ENCODE measurements around the gene ARHGEF10L.

ARHGEF10L gene

DNA sequence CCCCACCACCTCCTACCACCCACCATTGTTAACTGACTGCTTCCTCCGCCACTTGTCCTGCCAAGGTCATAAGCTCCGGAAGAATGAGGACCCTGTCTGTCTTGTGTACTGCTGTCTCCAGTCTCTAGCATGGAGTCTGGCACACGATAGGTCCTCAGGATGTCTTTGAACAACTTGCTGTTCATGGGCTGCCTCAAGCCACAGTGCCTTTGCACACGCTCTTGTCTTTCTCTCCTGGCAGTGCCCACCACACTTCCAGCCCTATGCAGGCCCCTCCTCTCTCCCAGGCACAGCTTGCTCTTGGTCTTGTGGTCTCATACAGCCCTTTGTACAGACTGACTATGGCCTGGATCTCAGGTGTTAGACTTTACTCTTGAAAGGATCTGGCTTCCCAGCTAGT is 97.6 kb downstream of the ARHGEF10L start:
- no peak for DNase-seq

DNA sequence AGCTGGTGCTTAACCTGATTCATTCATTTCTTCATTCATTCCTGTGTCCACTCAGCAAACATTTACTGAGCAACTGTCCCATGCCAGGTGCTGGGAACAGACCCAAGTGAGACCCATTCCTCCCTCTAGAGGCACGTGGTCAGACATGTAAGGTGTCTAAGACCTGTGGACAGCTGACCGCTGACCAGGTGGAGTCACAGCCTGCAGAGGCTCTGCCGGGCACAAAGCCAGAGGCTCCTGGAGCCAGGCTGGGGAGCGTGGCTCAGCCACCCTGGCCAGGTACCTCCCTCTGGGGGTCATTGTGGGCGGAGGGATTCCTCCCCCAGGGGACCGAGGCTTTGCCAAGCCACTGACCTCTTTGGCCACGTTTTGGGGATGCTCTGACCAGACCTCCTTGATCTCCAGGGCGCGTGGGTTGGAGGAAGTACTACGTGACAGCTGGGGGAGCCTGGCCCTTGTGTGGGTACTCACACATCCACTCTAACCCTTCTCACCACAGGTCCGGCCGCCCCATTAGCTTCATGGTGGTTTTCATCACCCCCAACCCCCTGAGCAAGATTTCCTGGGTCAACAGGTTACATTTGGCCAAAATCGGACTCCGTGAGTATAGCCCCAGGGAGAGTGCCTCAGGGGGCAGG is 100.3 kb downstream of the ARHGEF10L start:
- DNase-seq = no peak

DNA sequence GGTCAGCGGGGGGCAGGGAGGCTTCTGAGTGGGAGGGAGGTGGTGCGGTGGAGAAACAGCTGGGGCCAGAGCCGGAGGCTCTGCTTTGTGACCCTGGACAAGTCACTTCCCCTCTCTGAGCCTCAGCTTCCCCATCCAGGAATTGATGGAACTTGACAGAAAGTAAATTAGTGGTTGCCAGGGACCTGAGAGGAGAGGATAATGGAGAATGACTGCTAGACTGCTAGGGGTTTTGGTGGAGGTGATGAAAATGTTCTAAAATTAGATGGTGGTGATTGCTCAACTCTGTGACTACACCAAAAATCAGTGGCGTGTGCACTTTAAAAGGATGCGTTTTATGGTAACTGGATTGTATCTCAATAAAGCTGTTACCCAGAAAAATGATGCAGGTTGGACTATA is 100.9 kb downstream of the ARHGEF10L start:
- DNase-seq = no peak

DNA sequence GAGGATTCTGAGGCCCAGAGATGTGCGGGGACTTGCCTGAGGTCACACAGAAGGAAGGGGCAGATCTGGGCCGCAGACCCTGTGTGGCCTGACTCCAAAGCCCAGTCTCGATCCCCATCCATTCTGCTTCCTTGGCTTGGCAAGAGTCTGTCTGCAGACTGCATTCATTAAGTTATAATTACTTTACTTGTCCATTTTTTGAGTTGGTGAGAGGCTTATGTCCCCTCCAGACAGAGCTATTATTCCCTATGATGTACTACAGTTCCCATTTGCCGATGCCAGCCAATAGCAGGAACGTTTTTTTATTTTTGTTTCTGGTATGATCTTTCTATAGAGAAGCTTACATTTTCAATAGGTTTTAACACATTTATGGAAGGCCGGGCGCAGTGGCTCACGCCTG is 101.5 kb downstream of the ARHGEF10L start:
- no peak for DNase-seq

DNA sequence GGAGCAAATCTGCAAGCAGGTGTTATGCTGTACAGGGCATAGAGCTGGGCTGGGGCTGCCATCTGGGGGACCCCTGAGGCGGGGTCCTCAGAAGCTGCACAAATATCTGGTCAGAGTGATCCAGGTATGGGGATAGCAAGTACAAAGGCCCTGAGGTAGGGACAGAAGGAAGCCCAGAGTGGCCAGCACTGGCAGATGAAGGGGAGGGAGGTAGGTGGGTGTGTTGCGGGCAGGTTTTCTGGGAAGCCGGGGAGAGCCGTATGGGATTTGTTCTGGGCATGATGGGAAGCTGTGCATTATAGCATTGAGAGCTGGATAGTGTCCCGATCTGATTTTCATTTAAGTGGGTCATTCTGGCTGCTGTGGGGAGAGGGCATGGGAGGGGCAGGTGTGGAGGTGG is 102.7 kb downstream of the ARHGEF10L start:
- no peak for DNase-seq

DNA sequence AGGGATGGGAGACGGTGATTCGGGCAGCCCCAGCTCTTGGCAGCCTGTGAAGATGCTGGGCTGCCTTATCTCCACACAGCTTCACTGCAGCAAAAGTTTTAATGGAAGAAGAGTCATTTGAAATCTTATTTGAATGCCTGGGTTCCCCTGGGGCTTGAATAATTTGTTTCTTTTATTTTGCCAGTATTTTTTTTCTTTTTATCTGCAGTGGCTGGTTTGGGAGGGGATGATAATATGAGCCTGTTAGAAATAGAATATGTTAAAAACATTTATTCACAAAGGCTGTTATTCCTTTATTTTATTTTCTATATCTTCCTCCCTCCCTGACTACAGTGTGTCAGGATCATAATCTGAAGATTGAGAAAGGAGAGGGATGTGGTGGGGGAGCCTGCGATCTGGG is 103.4 kb downstream of the ARHGEF10L start:
- no peak for DNase-seq

DNA sequence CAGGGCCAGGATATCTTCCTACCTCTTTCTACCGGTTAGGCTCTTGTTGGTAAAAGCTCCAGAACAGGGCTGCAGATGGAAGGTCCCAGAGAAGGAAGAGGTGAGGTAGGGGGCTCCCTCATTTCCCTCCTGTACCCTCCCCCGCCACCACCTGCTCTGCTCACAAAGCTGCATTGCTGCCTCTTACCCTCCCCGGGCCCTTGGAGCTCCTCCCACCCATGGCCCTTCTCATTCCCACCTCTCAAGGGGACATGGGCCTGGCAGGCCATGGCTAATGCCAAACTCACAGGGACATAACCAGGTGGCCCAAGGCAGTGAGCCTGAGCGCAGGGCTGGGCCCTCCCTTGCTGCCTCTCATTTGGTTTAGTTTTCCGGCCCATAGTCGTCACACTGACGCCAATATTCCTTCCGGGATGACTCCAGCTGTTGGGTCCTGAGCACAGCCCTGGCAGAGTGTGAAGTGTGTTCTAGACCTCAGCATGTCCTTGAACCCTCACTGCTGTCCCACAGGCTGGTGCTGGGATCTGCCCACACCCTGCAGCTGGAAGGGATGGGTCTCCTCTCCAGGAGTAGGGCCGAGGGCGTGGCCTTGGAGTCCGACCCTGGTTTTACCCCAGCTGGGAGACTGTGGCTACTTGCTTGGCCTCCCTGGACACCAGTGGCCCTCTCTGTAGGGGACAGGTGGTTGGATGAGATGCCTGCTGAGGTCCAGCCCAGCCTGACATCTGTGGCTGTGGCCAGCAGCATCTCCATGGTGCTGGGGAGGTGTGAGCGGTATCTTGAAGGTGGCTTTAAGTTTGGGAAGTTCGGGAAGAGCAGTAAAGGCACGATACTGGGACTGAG is 104.6 kb downstream of the ARHGEF10L start:
- DNase-seq = no peak

DNA sequence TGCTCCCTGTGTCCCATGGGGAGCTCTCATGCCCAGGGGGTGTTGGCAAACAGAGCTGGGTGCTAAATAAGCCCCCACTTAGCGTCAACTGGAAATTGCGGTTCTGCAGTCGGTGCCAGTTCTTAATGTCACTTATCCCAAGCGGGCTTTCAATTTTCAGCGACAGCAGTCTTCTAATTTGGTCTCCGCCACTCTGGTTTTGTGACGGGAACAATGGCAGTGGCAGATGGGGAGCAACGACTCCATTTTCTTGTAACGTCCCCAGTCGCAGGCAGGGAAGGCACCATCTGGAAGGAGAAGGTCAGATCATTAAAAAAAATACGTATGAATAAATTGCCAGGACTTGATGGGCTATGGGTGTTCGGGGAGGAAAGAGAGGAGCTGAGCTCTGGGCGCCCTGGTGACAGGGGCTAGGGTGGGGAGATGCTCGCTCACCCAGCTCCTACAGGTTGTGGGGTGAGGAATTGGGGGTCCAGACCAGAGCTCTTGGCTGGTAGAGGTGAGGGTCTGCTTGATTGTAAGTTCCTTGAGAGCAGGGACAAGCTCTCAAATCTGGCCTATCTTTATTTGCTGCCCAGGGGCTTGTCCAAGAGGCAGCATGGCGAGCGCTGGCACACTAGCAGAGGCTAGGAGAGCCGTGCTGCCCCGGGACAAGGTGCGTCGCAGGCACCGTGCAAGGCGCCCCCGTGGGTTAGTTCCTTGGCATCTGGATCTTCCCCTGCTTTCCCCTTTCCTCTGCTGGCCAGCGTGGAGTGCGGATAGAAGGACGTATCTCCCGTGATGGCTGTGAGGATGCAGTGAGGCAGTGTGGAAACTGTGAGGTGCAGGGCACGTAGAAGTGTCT is 105.8 kb downstream of the ARHGEF10L start:
- no peak for DNase-seq

DNA sequence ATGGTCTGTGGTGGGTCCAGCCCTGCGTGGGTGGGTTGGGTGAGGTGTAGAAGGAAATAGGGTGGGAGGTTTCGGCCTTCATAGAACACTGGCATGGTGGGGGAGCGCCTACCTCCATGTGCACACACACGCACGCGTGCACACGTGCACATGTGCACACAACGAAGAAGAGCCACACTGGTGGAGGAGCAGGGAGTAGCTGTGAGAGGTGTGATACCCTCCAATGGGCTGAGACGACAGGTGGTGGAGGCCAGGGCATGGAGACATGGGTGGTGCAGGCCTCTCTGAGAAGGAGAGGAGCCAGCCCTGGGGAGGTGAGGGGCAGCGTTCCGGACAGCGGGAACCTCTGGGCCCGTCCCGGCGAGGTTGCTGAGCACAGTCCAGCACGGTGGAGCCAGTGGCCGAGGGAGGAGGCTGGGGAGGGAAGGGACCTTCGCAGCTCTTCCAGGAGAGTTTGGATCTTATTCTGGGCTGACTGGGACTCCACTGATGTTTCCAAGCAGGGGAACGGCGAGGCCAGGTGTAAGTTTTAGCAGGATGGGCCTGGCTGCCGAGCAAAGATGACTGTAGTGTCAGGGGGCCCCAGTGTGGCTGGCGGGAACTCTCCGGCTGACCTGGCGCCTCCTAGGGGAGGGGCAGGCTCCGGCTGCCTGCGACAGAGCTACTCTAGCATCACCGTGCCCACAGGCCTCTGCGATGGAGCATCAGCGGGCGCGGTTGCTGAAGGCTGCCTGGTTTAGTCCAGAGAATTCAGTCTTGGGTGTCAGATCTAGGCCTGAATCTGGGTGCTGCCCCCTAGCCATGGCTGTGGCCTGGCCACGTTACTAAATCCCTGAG is 107.2 kb downstream of the ARHGEF10L start:
- no peak for DNase-seq

DNA sequence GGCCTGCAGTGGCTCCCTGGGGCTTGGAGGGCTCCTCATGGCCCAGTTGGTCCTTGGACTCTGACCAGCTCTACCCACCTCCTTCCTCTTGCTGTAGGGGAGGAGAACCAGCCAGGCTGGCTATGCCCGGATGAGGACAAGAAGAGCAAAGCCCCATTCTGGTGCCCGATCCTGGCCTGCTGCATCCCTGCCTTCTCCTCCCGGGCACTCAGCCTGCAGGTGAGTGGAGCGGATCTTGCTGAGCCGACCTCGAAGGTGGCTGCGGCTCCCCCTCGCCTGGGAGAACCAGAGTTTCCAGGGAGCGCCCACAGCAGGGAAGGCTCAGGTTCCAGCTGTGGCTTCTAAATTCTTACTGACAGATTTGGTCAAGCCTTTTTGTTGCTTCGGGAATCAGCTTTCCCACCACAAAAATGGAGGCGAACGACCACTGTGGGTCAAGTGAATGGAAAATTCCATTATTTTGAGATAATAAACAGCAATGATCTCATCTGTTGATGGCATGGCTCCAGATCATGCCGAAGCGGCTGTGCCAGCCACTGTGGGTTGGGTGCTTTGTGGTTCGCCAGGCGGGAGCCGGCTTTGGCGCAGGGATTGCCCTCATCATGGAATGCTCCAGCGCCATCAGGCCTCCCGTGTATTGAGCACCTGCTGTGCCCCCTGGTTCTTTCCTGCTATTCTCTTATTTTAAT is 109.1 kb downstream of the ARHGEF10L start:
- no peak for DNase-seq

DNA sequence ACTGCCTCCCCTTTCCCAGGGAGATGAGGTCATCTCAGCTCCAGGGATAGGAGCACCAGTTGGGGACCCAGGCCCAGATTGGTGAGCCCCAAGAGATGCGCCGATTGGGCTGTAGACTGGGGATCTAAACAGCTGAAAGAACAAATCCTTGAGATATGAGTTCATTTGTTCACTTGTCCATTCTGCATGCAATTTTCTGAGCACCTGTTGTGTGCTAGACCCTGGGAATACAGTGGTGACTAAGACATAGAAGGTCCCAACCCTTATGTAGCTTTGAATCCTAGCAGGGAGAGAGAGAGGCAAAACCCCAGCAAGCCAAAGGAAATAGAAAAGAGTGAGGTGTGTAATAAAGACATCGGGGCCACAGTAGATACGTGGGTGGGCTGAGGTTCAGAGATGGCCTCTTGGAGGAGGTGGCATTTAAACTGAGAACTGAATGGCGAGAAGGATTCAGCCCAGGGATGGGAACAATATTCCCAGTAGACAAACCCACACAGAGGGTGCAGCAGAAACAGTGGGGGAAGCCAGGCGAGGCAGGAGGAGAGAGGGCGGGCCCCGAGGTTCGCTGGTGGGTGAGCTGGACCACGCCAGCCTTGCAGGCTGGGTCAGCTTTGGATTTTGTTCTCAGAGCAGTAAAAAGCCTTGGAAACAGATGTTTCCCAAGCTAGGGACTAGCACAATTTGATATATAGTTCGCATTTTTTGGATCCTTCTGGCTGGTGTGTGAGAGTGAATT is 110.0 kb downstream of the ARHGEF10L start:
- DNase-seq = no peak

DNA sequence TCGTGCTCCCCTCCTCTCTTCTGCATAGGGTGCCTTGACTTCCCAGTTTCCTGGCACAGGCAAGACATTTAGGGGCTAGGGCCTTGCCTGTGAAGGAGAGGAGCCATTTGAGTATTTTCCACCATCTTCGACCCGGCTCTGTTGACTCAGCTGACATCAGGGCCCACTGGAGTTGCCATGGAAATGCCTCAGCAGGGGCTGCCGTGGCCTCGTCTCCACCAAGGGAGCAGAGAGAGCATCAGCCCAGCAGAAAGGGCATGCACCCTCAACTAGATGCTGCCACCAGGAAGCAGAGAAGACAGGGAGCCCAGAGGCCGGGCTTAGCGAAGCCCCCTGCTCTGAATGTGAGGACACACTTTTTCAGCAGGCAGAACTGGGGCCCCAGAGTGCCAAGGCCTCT is 113.8 kb downstream of the ARHGEF10L start:
- no peak for DNase-seq

DNA sequence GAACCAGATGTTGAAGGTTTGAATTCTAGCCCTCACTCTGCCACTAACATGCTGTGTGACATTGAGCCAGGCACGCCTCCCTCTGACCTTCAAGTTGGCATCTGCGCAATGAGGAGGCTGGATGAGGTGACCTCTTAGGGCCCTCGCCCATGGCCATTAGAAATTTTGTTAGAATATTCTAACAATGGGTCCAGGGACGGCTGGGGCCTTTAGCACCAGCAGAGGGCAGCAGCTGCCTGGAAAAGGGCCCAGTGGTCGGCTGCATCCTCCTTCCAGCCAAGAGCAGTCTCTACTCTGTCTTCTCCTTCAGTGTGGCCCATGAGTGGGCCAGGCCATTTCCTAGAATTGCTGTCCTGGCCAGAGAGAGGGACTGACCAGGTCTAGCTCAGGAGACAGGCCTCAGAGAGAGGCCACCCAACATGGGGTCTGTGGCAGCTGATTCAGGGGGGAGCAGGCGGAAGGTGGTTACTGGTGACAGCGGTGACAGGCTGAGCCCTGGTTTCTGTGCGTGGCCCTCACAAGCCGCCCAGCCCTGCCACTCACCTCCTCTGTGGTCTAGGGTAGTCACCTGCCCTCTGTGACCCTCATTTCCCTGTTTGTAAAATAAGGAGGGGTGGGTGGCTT is 114.3 kb downstream of the ARHGEF10L start:
- DNase-seq = peak; percentile 30

DNA sequence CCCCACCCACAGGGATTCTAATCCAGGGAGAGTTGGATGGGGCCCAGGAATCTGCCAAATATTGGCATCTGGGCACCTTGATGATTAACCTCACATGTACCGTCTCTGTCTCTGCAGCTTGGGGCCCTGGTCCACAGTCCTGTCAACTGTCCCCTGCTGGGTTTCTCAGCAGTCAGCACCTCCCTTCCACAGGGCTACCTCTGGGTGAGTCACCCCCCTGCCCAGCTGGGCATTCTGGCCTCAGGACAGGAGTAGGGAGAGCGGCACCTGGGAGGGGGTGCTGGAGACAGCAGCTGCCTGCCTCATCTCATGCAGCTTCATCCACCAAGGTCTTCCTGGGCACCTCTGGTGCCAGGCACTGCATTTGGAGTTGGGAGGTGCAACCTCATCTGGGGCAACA is 115.0 kb downstream of the ARHGEF10L start:
- DNase-seq = no peak

DNA sequence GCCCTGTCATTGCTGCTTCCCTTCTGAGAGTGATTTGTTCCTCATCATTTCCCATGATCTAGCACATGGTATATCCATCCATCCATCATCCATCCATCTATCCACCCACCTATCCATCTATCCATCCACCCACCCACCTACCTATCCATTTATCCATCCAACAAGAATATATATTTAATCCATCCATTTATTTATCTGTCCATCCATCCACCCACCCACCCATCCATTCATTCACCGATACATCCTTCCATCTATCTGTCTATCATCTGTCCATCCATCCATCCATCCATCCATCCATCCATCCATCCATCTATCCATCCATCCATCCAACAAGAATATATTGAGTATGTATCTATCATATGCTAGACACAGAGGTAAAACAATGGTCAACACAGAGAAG is 115.7 kb downstream of the ARHGEF10L start:
- DNase-seq = no peak

DNA sequence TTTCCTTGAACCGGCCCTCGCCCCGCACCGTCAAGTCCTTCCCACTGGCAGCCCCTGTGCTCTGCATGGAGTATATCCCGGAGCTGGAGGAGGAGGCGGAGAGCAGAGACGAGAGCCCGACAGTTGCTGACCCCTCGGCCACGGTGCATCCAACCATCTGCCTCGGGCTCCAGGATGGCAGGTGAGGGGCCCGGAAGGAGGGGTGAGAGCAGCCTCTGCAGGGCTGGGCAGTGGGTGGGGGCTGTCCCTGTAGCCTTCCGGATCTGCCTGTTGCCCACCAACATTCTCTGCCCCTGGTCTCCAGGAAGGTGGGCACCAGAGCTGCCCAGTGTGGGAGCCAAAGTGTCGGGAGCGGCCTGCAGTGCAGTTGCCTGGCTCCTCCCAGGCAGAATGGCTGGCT is 116.4 kb downstream of the ARHGEF10L start:
- no peak for DNase-seq

DNA sequence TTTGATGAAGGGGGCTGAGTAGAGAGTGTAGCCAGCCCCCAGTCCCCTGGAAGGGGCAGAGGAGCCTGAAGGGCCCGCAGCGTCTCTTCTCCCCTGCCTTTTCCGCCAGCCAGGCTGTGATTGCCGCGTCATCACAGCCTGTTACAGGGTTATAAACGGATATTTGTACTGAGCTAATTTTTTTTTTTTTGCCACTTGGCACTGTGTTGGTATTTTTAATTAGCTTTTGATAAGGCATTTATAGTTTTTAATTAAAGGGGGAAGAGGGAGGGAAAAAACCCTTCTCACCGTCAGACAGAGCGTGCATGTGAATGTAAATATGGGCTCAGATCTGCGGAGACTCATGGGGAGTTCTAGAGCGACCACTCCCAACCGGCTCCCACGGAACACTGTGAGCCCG is 117.9 kb downstream of the ARHGEF10L start:
- no peak for DNase-seq

DNA sequence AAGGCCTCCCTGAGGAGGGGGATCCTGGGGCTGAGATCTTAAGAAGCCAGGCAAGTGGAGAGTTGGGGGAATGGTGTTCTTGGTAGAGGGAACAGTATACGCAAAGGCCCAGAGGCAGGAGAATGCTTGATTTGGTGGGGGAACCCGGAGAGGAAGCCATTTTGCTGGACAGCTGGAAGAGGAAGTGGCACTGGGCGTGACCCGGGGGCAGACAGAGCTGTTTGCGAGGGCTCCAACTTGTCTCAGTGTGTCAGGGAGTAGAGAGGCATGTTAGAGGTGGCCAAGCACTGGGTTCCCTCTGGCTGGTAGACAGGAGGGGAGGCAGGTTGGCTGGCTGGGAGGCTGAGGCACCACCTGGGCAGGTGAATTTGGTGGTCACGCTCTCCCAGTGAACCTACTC is 119.3 kb downstream of the ARHGEF10L start:
- DNase-seq = no peak

DNA sequence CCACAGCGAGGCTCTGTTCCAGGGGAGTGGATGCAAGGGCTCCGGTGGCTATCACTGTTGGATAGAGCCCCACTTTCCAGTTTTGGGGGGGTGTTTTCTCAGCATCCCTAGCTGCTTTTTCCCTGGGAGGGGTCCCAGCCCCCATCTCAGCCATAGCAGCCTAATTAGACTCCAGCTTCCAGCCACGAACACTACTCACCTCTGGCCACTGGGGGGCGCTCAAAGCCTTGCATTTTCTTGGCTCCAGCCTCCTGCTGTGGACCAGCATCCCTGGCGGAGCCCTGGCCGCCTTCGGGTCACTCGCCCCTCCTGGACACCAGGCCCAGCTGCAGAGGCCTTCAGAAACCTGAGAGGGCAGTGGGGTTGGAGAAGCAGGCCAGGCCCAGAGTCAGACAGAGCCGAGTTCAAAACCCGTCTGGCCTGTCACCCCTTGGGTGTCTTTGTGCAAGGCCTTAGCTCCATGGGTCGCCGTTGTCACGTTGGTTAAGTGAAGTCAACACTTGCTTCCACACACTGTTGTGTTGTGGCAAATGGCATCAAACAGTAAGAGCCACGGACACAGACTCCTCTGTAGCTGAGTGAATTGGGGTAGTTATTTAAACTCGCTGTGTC is 122.2 kb downstream of the ARHGEF10L start:
- DNase-seq = peak; percentile 25

DNA sequence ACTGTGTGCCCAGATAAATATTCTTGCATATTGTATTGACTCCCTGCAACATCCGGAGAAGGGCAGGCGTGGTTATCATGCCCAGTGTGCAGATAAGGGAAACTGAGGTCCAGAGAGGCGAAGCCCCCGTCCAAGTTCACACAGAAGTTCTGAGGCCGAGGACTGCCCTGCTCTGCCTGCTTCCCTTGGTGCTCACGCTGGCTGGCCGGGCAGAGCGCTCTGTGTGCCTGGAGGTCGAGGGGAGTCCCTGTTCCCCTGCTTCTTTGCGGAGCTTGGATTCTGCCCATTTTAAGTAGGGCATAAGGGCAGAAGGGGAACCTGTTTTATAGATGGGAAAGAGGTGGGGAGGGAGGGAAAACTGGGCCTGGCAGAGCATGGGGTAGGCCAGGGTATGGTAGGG is 122.8 kb downstream of the ARHGEF10L start:
- DNase-seq = no peak

DNA sequence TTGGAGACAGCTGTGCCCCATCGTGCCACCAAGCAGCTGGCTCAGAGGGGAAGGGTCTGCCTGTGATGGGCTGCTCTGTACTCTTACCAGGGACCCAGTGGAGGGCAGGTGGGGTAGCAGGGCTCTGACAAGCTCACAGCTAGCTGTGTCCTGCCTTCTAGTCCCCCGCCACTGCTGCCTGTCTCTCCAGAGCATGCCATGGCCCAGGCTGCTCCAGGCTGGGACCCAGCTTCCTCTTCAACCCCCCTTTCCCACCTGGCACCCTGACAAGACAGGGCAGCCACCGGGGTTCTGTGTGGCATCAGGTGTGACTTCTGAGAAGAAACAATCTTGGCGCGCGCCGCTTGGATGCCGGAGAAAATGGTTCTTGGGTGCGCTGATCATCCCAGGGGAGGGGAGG is 123.3 kb downstream of the ARHGEF10L start:
- DNase-seq = no peak
